Keratinocyte (primary cell): Measurements from ENCODE around the gene YY1.

Experiments used
- EZH2 ChIP-seq: IDR thresholded peaks from one replicate; pipeline ENCODE4 v1.6.1; 2012; ENCODE audit warnings: inconsistent platforms, mild to moderate bottlenecking, low read length, moderate library complexity
- TF ChIP-seq, protein P1 (sequence below), 3 experiments: IDR thresholded peaks in 1 of 3; conservative IDR thresholded peaks in 1 of 3; optimal IDR thresholded peaks in 1 of 3; 2 replicates in 2 of 3; 3 replicates in 1 of 3; pipeline versions ENCODE3 to v1.5.1; 2011; ENCODE audit warnings: low read length in 3 of 3, mild to moderate bottlenecking in 3 of 3, moderate library complexity in 2 of 3, control low read depth in 1 of 3, inconsistent platforms in 1 of 3; ENCODE audit not compliant: insufficient read depth in 2 of 3; ENCODE audit errors: extremely low read depth in 1 of 3

DNA sequence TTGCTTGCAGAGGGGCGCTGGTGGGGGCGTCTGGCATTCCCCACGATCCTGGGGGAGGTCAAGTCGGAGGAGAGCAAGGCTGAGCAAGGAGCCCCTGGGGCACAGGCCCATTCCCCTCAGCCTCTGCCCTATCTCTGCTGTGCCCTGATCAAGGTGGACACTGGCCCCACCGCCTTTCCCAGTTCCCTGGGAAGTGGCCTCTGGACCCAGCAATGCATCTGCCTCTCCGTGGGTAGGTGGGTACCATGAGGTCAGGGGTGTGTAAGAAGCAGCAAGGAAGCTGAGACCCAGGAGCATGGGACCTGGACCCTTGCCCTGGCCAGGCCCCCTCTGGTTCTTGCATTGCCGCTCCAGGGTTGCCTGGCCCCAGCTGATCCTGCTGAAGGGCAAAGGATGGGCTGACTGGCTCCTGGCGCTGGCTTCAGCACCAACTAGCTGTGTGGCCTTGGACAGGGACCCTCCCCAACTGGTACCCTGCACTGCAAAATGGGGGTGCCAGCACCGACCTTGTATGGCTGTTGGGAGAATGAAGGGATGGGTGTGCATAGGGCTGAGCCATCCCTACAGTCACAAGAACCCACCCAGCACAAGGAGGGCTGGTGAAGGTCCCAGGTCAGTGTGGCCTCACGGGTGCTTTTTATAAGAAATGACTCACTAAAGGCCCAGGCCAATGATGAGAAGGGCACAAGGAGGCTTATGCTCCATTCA, 47.7 kb downstream of the YY1 start:
- TF ChIP-seq EZH2 = no peak
- TF ChIP-seq, protein P1, sequence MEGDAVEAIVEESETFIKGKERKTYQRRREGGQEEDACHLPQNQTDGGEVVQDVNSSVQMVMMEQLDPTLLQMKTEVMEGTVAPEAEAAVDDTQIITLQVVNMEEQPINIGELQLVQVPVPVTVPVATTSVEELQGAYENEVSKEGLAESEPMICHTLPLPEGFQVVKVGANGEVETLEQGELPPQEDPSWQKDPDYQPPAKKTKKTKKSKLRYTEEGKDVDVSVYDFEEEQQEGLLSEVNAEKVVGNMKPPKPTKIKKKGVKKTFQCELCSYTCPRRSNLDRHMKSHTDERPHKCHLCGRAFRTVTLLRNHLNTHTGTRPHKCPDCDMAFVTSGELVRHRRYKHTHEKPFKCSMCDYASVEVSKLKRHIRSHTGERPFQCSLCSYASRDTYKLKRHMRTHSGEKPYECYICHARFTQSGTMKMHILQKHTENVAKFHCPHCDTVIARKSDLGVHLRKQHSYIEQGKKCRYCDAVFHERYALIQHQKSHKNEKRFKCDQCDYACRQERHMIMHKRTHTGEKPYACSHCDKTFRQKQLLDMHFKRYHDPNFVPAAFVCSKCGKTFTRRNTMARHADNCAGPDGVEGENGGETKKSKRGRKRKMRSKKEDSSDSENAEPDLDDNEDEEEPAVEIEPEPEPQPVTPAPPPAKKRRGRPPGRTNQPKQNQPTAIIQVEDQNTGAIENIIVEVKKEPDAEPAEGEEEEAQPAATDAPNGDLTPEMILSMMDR (optimal IDR thresholded peaks at IDR 0.05 in 1 of 3, IDR thresholded peaks at IDR 0.05 in 1 of 3, conservative IDR thresholded peaks at IDR 0.05 in 1 of 3; ENCODE audit: extremely low read depth in 1 of 3, insufficient read depth in 2 of 3, low read length in 3 of 3) = no peak
